Natural killer cell (primary cell): ENCODE data around the gene SLC4A4. TPM values are rescaled to one million over a fixed set of nuclear protein-coding genes. Genes with fewer than 3 reads are reported as not detected.
"Not testable (repeated sequence)": the region's sequence is repeated elsewhere in the genome, so short reads cannot be mapped to it uniquely, and the experiment has no call there.

Experiments
- ATAC-seq, 3 donors: fragments of 150-1000 bp in 2 of 3; fragments of 200-7000 bp in 1 of 3; cut with Tn5 transposase; 1 replicate in 1 of 3; 2 replicates in 2 of 3; pipeline ENCODE4 v1.10.0; 2021; ENCODE audit warnings: mild to moderate bottlenecking in 2 of 3, moderate library complexity in 2 of 3
- DNase-seq, 2 donors: peaks; one replicate each; pipeline versions ENCODE4 v3.0.0 to v3.0.0-alpha.2; 2013 to 2021; ENCODE audit warnings: mixed read lengths in 1 of 2
- H3K27ac ChIP-seq: one replicate; pipeline ENCODE4 v1.5.1; 2013; ENCODE audit warnings: mild to moderate bottlenecking, low read length
- H3K27me3 ChIP-seq: one replicate; pipeline ENCODE4 v1.6.1; 2013; ENCODE audit warnings: low read length; ENCODE audit not compliant: control insufficient read depth, insufficient read depth
- H3K36me3 ChIP-seq: one replicate; pipeline ENCODE4 v1.6.1; 2013; ENCODE audit warnings: low read length; ENCODE audit not compliant: control insufficient read depth, insufficient read depth
- H3K4me1 ChIP-seq: one replicate; pipeline ENCODE4 v1.6.1; 2013; ENCODE audit warnings: low read length; ENCODE audit not compliant: control insufficient read depth, insufficient read depth
- H3K4me3 ChIP-seq: one replicate; pipeline ENCODE4 v1.5.1; 2013; ENCODE audit warnings: low read length
- H3K9me3 ChIP-seq: one replicate; pipeline ENCODE4 v1.6.1; 2013; ENCODE audit warnings: low read length; ENCODE audit not compliant: control insufficient read depth, insufficient read depth
- H3K27ac Mint-ChIP-seq, 2 donors: one replicate each; pipeline ENCODE4 v1.8.0; 2022; ENCODE audit warnings: mild to moderate bottlenecking in 2 of 2, mixed read lengths in 2 of 2, moderate library complexity in 1 of 2
- H3K27me3 Mint-ChIP-seq, 2 donors: one replicate each; pipeline ENCODE4 v1.8.0; 2022; ENCODE audit warnings: low read depth in 2 of 2, mixed read lengths in 2 of 2
- H3K36me3 Mint-ChIP-seq: one replicate; pipeline ENCODE4 v1.8.0; 2022; ENCODE audit warnings: mixed read lengths
- H3K4me1 Mint-ChIP-seq, 2 donors: one replicate each; pipeline ENCODE4 v1.8.0; 2022; ENCODE audit warnings: mixed read lengths in 2 of 2
- H3K4me3 Mint-ChIP-seq: one replicate; pipeline ENCODE4 v1.8.0; 2022; ENCODE audit warnings: mild to moderate bottlenecking, moderate library complexity, mixed read lengths
- H3K9me3 Mint-ChIP-seq, 2 donors: one replicate each; pipeline ENCODE4 v1.8.0; 2022; ENCODE audit warnings: mixed read lengths in 2 of 2
- CTCF ChIP-seq: fragments of 200-600 bp; IDR thresholded peaks from one replicate; pipeline ENCODE4 v1.8.0; 2022; ENCODE audit warnings: antibody characterized with exemption
- WGBS: methylation state at CpG from one replicate; pipeline ENCODE4 v1.1.7; 2013; ENCODE audit warnings: missing lambda C conversion rate; ENCODE audit not compliant: insufficient coverage; 5-methylcytosine and 5-hydroxymethylcytosine counted together
- intact Hi-C: fragments of 100-400 bp; cut with micrococcal nuclease; formaldehyde crosslinking; loops from one replicate; pipeline ENCODE4 v1.14.2; 2022
- total RNA-seq, 4 donors: library from RNA; stranded (reverse); fragments of 120-200 nt in 1 of 4; gene quantifications; one replicate each; pipeline versions ENCODE4 v1.2.3 to v1.2.4, GENCODE V29; 2013 to 2022

SLC4A4 gene
- total RNA-seq, 3 donors from 2014 or later (not counting 1 experiment from before 2014, with no cell fraction given): 17.9 to 20.4 (median 19.1) TPM

DNA sequence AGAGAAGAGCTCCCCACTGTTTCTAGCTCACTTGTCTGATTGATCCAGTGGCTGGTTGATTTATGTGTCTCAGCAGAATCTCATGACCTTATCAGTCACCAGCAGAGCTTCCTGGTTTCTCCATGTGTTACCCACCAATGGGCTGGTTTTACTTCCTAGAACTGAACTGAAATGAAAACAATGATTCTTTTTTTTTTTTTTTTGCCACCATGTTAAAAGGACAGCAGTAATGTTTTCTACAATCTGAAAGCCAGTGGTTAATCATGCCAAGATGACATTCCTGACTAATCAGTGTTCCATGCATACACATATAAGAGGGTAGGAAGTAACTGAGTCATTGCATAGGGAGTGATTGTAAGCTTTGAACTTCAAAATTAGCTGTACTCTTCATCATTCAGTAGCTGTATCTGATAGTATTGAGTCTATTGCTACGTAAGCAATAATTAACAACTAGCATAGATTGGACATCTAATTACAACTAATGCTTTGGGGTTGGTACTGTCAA, 67.7 kb downstream of the SLC4A4 start:
- peak in 2 of 3 donors; percentile 61 to 69 for ATAC-seq
- no peaks in the 10 kb centered on the region for H3K36me3 ChIP-seq
- H3K4me1 ChIP-seq: no peaks in the 10 kb centered on the region
- WGBS: no CpG with 5 or more reads among the region's 1 CpG
- H3K27ac ChIP-seq: no peak overlapping the region
- Mint-ChIP-seq H3K9me3 (peaks cover 5 to 8% of the 10 kb centered on the region in 2 donors), H3K27ac (peak overlapping the region; percentile 37 to 40), H3K4me1 (peaks cover 19 to 40% of the 10 kb centered on the region in 2 donors), H3K36me3 (peaks cover 12% of the 10 kb centered on the region), H3K27me3 (no peaks in the 10 kb centered on the region), H3K4me3 (peak overlapping the region; percentile 51)
- no peak for TF ChIP-seq CTCF
- H3K4me3 ChIP-seq: no peak overlapping the region
- H3K27me3 ChIP-seq: no peaks in the 10 kb centered on the region
- no peak for DNase-seq
- intact Hi-C loops: no loop called here
- H3K9me3 ChIP-seq: peaks cover 7% of the 10 kb centered on the region

- H3K36me3 ChIP-seq, H3K9me3 Mint-ChIP-seq, H3K27me3 ChIP-seq, ATAC-seq, H3K4me3 ChIP-seq, DNase-seq, intact Hi-C loops, H3K27me3 Mint-ChIP-seq, H3K4me1 ChIP-seq, H3K4me3 Mint-ChIP-seq, H3K27ac ChIP-seq, H3K27ac Mint-ChIP-seq, H3K9me3 ChIP-seq: not testable (repeated sequence)
- Mint-ChIP-seq H3K4me1 (peaks cover 19 to 46% of the 10 kb centered on the region in 2 donors), H3K36me3 (peaks cover 12% of the 10 kb centered on the region)
Measured at GRCh38 chr4:71408961-71409360, 70.1 kb downstream of the SLC4A4 start.

DNA sequence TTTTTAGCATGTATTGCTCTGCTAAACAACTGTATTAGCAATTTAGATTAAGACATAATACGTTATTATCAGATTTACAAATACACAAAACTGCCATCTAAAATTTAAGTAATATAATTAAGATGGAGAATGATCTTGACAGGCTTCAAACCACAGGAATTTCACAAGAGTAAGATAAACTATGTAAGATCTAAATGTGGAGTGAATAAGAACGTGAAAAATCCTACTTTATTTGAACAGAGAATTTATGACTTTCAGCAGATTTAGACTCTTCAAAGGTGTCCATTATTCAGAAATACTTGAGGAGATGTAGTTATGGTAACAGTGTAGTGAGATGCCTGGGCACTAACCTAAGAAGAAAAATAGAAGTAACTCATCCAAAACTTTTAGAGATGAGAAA, 73.2 kb downstream of the SLC4A4 start:
- no peaks in the 10 kb centered on the region for H3K4me1 ChIP-seq
- no peak for TF ChIP-seq CTCF
- peaks cover 5 to 8% of the 10 kb centered on the region in 2 donors for H3K9me3 Mint-ChIP-seq
- peaks cover 5 to 34% of the 10 kb centered on the region in 2 donors for H3K4me1 Mint-ChIP-seq
- DNase-seq (no peak), ATAC-seq (no peak)
- no peak overlapping the region for H3K27ac Mint-ChIP-seq
- no peaks in the 10 kb centered on the region for H3K36me3 ChIP-seq
- H3K27me3 ChIP-seq: no peaks in the 10 kb centered on the region
- no peak overlapping the region for H3K4me3 ChIP-seq
- intact Hi-C loops: no loop called here
- no peak overlapping the region for H3K27ac ChIP-seq
- H3K27me3 Mint-ChIP-seq: no peaks in the 10 kb centered on the region
- H3K4me3 Mint-ChIP-seq: no peak overlapping the region
- peaks cover 7% of the 10 kb centered on the region for H3K9me3 ChIP-seq
- peaks cover 12% of the 10 kb centered on the region for H3K36me3 Mint-ChIP-seq
- no CpG with 5 or more reads among the region's 2 CpGs for WGBS

GRCh38 chr4:71415491-71415890, 76.7 kb downstream of the SLC4A4 start:
- no peak for DNase-seq
- Mint-ChIP-seq H3K36me3 (peaks cover 6% of the 10 kb centered on the region), H3K9me3 (peaks cover 0 to 2% of the 10 kb centered on the region in 2 donors), H3K4me1 (peaks cover 0 to 18% of the 10 kb centered on the region in 2 donors), H3K27me3 (no peaks in the 10 kb centered on the region), H3K27ac (no peak overlapping the region), H3K4me3 (no peak overlapping the region)
- no peak overlapping the region for H3K27ac ChIP-seq
- no peaks in the 10 kb centered on the region for H3K36me3 ChIP-seq
- no peak for ATAC-seq
- WGBS: 91% methylated on average over 2 of the region's 2 CpGs
- intact Hi-C loops: no loop called here
- H3K4me1 ChIP-seq: no peaks in the 10 kb centered on the region
- no peaks in the 10 kb centered on the region for H3K27me3 ChIP-seq
- TF ChIP-seq CTCF: no peak
- no peaks in the 10 kb centered on the region for H3K9me3 ChIP-seq
- H3K4me3 ChIP-seq: no peak overlapping the region
